ENCODE data around the gene DET1. TPM values are rescaled to one million over a fixed set of nuclear protein-coding genes. Genes with fewer than 3 reads are reported as not detected.

The DET1 gene
- total RNA-seq, 3 donors from 2014 or later (not counting 1 experiment from before 2014, with no cell fraction given) = 3.9 to 5.8 (median 5.2) TPM

GRCh38 chr15:88574077-88574476, 27.6 kb upstream of the DET1 start:
- 70% methylated on average over 1 of the region's 1 CpG for WGBS (ENCODE audit: insufficient coverage)
- Mint-ChIP-seq H3K36me3 (no peaks in the 10 kb centered on the region), H3K27me3 (ENCODE audit: low read depth in 2 of 2) (peaks cover 0 to 10% of the 10 kb centered on the region in 2 donors), H3K4me3 (no peak overlapping the region), H3K4me1 (no peaks in the 10 kb centered on the region), H3K9me3 (no peaks in the 10 kb centered on the region), H3K27ac (no peak overlapping the region)
- Histone ChIP-seq H3K9me3 (ENCODE audit: control insufficient read depth, insufficient read depth, low read length) (no peaks in the 10 kb centered on the region), H3K4me3 (ENCODE audit: low read length) (no peak overlapping the region), H3K27me3 (ENCODE audit: control insufficient read depth, insufficient read depth, low read length) (no peaks in the 10 kb centered on the region), H3K36me3 (ENCODE audit: control insufficient read depth, insufficient read depth, low read length) (no peaks in the 10 kb centered on the region), H3K4me1 (ENCODE audit: control insufficient read depth, insufficient read depth, low read length) (no peaks in the 10 kb centered on the region), H3K27ac (ENCODE audit: low read length) (no peak overlapping the region)
- no peak for DNase-seq
- no peak for TF ChIP-seq CTCF (IDR thresholded peaks at IDR 0.05)
- intact Hi-C loops (cut with micrococcal nuclease) = no loop called here
- no peak for ATAC-seq

- Histone ChIP-seq H3K4me1 (ENCODE audit: control insufficient read depth, insufficient read depth, low read length) (no peaks in the 10 kb centered on the region), H3K27me3 (ENCODE audit: control insufficient read depth, insufficient read depth, low read length) (no peaks in the 10 kb centered on the region), H3K4me3 (ENCODE audit: low read length) (no peak overlapping the region), H3K36me3 (ENCODE audit: control insufficient read depth, insufficient read depth, low read length) (no peaks in the 10 kb centered on the region), H3K27ac (ENCODE audit: low read length) (no peak overlapping the region), H3K9me3 (ENCODE audit: control insufficient read depth, insufficient read depth, low read length) (no peaks in the 10 kb centered on the region)
- DNase-seq (no peak), ATAC-seq (no peak)
- Mint-ChIP-seq H3K9me3 (no peaks in the 10 kb centered on the region), H3K27ac (no peak overlapping the region), H3K36me3 (no peaks in the 10 kb centered on the region), H3K4me3 (no peak overlapping the region), H3K27me3 (ENCODE audit: low read depth in 2 of 2) (peaks cover 0 to 10% of the 10 kb centered on the region in 2 donors), H3K4me1 (no peaks in the 10 kb centered on the region)
- no peak for TF ChIP-seq CTCF (IDR thresholded peaks at IDR 0.05)
- WGBS (ENCODE audit: insufficient coverage) = 88% methylated on average over 5 of the region's 5 CpGs
- intact Hi-C loops (cut with micrococcal nuclease) = no loop called here
Measured at GRCh38 chr15:88571852-88572259, 25.4 kb upstream of the DET1 start.

- no peak overlapping the region for H3K27ac Mint-ChIP-seq
- 81% methylated on average over 6 of the region's 7 CpGs for WGBS (ENCODE audit: insufficient coverage)
- Histone ChIP-seq H3K27me3 (ENCODE audit: control insufficient read depth, insufficient read depth, low read length) (no peaks in the 10 kb centered on the region), H3K4me1 (ENCODE audit: control insufficient read depth, insufficient read depth, low read length) (no peaks in the 10 kb centered on the region), H3K27ac (ENCODE audit: low read length) (no peak overlapping the region), H3K9me3 (ENCODE audit: control insufficient read depth, insufficient read depth, low read length) (no peaks in the 10 kb centered on the region), H3K36me3 (ENCODE audit: control insufficient read depth, insufficient read depth, low read length) (no peaks in the 10 kb centered on the region), H3K4me3 (ENCODE audit: low read length) (no peak overlapping the region)
- no peak overlapping the region for H3K4me3 Mint-ChIP-seq
- H3K9me3 Mint-ChIP-seq = no peaks in the 10 kb centered on the region
- TF ChIP-seq CTCF (IDR thresholded peaks at IDR 0.05) = no peak
- peaks cover 0 to 10% of the 10 kb centered on the region in 2 donors for H3K27me3 Mint-ChIP-seq (ENCODE audit: low read depth in 2 of 2)
- intact Hi-C loops (cut with micrococcal nuclease) = no loop called here
- ATAC-seq (no peak), DNase-seq (no peak)
- H3K4me1 Mint-ChIP-seq = no peaks in the 10 kb centered on the region
- no peaks in the 10 kb centered on the region for H3K36me3 Mint-ChIP-seq
Measured at GRCh38 chr15:88571153-88571851, 24.8 kb upstream of the DET1 start.

- Histone ChIP-seq H3K27ac (ENCODE audit: low read length) (no peak overlapping the region), H3K27me3 (ENCODE audit: control insufficient read depth, insufficient read depth, low read length) (no peaks in the 10 kb centered on the region), H3K9me3 (ENCODE audit: control insufficient read depth, insufficient read depth, low read length) (no peaks in the 10 kb centered on the region), H3K36me3 (ENCODE audit: control insufficient read depth, insufficient read depth, low read length) (no peaks in the 10 kb centered on the region), H3K4me3 (ENCODE audit: low read length) (no peak overlapping the region), H3K4me1 (ENCODE audit: control insufficient read depth, insufficient read depth, low read length) (no peaks in the 10 kb centered on the region)
- WGBS (ENCODE audit: insufficient coverage) = 87% methylated on average over 5 of the region's 6 CpGs
- Mint-ChIP-seq H3K27ac (no peak overlapping the region), H3K27me3 (ENCODE audit: low read depth in 2 of 2) (peaks cover 0 to 7% of the 10 kb centered on the region in 2 donors), H3K4me3 (no peak overlapping the region), H3K4me1 (no peaks in the 10 kb centered on the region), H3K9me3 (no peaks in the 10 kb centered on the region), H3K36me3 (no peaks in the 10 kb centered on the region)
- ATAC-seq = no peak
- TF ChIP-seq CTCF (IDR thresholded peaks at IDR 0.05) = no peak
- intact Hi-C loops (cut with micrococcal nuclease) = no loop called here
- no peak for DNase-seq
Measured at GRCh38 chr15:88568589-88568988, 22.1 kb upstream of the DET1 start.

All from natural killer cell (primary cell).